HG03571 (cell line): Measurements from ENCODE around the gene ARAP3.

Experiments
- ATAC-seq: cut with Tn5 transposase; IDR thresholded peaks from one replicate; pipeline ENCODE4 v1.9.1; 2021; ENCODE audit not compliant: unreplicated experiment

The ARAP3 gene

GRCh38 chr5:141672841-141673813, 8.9 kb downstream of the ARAP3 start:
- no peak for ATAC-seq

- ATAC-seq = no peak
These were observed 9.8 kb downstream of the ARAP3 start for GRCh38 chr5:141672071-141672840.

- ATAC-seq = no peak
These were observed 12.5 kb downstream of the ARAP3 start for GRCh38 chr5:141669520-141669919.

GRCh38 chr5:141668601-141669265, 13.3 kb downstream of the ARAP3 start:
- ATAC-seq = no peak

- ATAC-seq = no peak
These were observed 15.8 kb downstream of the ARAP3 start for GRCh38 chr5:141665995-141666940.

GRCh38 chr5:141664733-141665461, 17.1 kb downstream of the ARAP3 start:
- peak; percentile 87 for ATAC-seq

- no peak for ATAC-seq
These were observed 18.5 kb downstream of the ARAP3 start for GRCh38 chr5:141663506-141663905.

- no peak for ATAC-seq
These were observed 20.0 kb downstream of the ARAP3 start for GRCh38 chr5:141662028-141662427.

GRCh38 chr5:141657937-141658545, 24.0 kb downstream of the ARAP3 start:
- ATAC-seq = no peak

- no peak for ATAC-seq
These were observed 24.6 kb downstream of the ARAP3 start for GRCh38 chr5:141657404-141657803.

- no peak for ATAC-seq
These were observed 25.6 kb downstream of the ARAP3 start for GRCh38 chr5:141656396-141656795.

GRCh38 chr5:141655020-141655419, 27.0 kb downstream of the ARAP3 start:
- ATAC-seq = no peak

- ATAC-seq = no peak
These were observed 27.7 kb downstream of the ARAP3 start for GRCh38 chr5:141654298-141654697.

GRCh38 chr5:141651728-141652105, 30.3 kb downstream of the ARAP3 start:
- no peak for ATAC-seq

- peak; percentile 93 for ATAC-seq
These were observed 30.9 kb downstream of the ARAP3 start, which contains the start of gene FCHSD1 for GRCh38 chr5:141650851-141651727. TSS of gene FCHSD1 (minus strand) at chr5:141651418. CDS start at chr5:141651368, 50 bp downstream.

GRCh38 chr5:141649972-141650371, 32.1 kb downstream of the ARAP3 start:
- ATAC-seq = no peak

- ATAC-seq = no peak
These were observed 32.9 kb downstream of the ARAP3 start for GRCh38 chr5:141649056-141649688.

GRCh38 chr5:141647851-141648250, 34.2 kb downstream of the ARAP3 start:
- ATAC-seq = no peak
